ENCODE measurements around the gene HOXB7.

HOXB7 gene

GRCh38 chr17:48630009-48630924, 19.4 kb upstream of the HOXB7 start:
- Mint-ChIP-seq H3K4me1 (ENCODE audit: low read depth) (peaks cover 26% of the 10 kb centered on the region), H3K4me3 (no peak overlapping the region), H3K27me3 (peaks cover 88% of the 10 kb centered on the region), H3K36me3 (ENCODE audit: low read depth) (peaks cover 4% of the 10 kb centered on the region), H3K9me3 (no peaks in the 10 kb centered on the region), H3K27ac (no peak overlapping the region)

- Mint-ChIP-seq H3K4me3 (no peak overlapping the region), H3K36me3 (ENCODE audit: low read depth) (peaks cover 4% of the 10 kb centered on the region), H3K9me3 (no peaks in the 10 kb centered on the region), H3K27ac (no peak overlapping the region), H3K27me3 (peaks cover 82% of the 10 kb centered on the region), H3K4me1 (ENCODE audit: low read depth) (peaks cover 21% of the 10 kb centered on the region)
These were observed 18.6 kb upstream of the HOXB7 start for GRCh38 chr17:48629411-48629759.

- no peak overlapping the region for H3K4me3 Mint-ChIP-seq
These were observed 18.0 kb upstream of the HOXB7 start for GRCh38 chr17:48628649-48629410.

GRCh38 chr17:48627623-48628521, 17.1 kb upstream of the HOXB7 start:
- Mint-ChIP-seq H3K36me3 (ENCODE audit: low read depth) (peaks cover 2% of the 10 kb centered on the region), H3K4me3 (no peak overlapping the region), H3K27me3 (peaks cover 85% of the 10 kb centered on the region), H3K4me1 (ENCODE audit: low read depth) (peaks cover 16% of the 10 kb centered on the region), H3K27ac (no peak overlapping the region), H3K9me3 (no peaks in the 10 kb centered on the region)

More at GRCh38 chr17:48628649-48629410, 18.0 kb upstream of the HOXB7 start:
- Mint-ChIP-seq H3K4me1 (ENCODE audit: low read depth) (peaks cover 21% of the 10 kb centered on the region), H3K36me3 (ENCODE audit: low read depth) (peaks cover 4% of the 10 kb centered on the region), H3K27me3 (peaks cover 83% of the 10 kb centered on the region), H3K27ac (no peak overlapping the region), H3K9me3 (no peaks in the 10 kb centered on the region)

GRCh38 chr17:48627118-48627597, 16.3 kb upstream of the HOXB7 start:
- peaks cover 85% of the 10 kb centered on the region for H3K27me3 Mint-ChIP-seq
- H3K9me3 Mint-ChIP-seq, result no peaks in the 10 kb centered on the region
- H3K36me3 Mint-ChIP-seq (ENCODE audit: low read depth), result no peaks in the 10 kb centered on the region
- H3K4me3 Mint-ChIP-seq, result peak overlapping the region; percentile 83
- H3K27ac Mint-ChIP-seq, result no peak overlapping the region
- H3K4me1 Mint-ChIP-seq (ENCODE audit: low read depth), result peaks cover 14% of the 10 kb centered on the region

- Mint-ChIP-seq H3K27me3 (peaks cover 85% of the 10 kb centered on the region), H3K27ac (peak within 1 kb of the TSS; percentile 89), H3K36me3 (ENCODE audit: low read depth) (no peaks in the 10 kb centered on the region), H3K4me1 (ENCODE audit: low read depth) (peaks cover 14% of the 10 kb centered on the region), H3K4me3 (peak within 1 kb of the TSS; percentile 83), H3K9me3 (no peaks in the 10 kb centered on the region)
These were observed 15.7 kb upstream of the HOXB7 start, which contains the start of gene HOXB9 for GRCh38 chr17:48626245-48627117. TSS of gene HOXB9 (minus strand) at chr17:48626358. CDS start at chr17:48626269, 89 bp downstream.

GRCh38 chr17:48625495-48626244, 14.9 kb upstream of the HOXB7 start:
- no peak overlapping the region for H3K27ac Mint-ChIP-seq
- H3K27me3 Mint-ChIP-seq, result peaks cover 84% of the 10 kb centered on the region
- H3K4me3 Mint-ChIP-seq, result peak overlapping the region; percentile 83
- no peaks in the 10 kb centered on the region for H3K36me3 Mint-ChIP-seq (ENCODE audit: low read depth)
- H3K9me3 Mint-ChIP-seq, result no peaks in the 10 kb centered on the region
- H3K4me1 Mint-ChIP-seq (ENCODE audit: low read depth), result peaks cover 14% of the 10 kb centered on the region

- Mint-ChIP-seq H3K27ac (no peak overlapping the region), H3K36me3 (ENCODE audit: low read depth) (no peaks in the 10 kb centered on the region), H3K9me3 (no peaks in the 10 kb centered on the region), H3K4me3 (peak overlapping the region; percentile 83), H3K27me3 (peaks cover 80% of the 10 kb centered on the region), H3K4me1 (ENCODE audit: low read depth) (peaks cover 14% of the 10 kb centered on the region)
These were observed 14.0 kb upstream of the HOXB7 start for GRCh38 chr17:48624544-48625494.

GRCh38 chr17:48624118-48624517, 13.3 kb upstream of the HOXB7 start:
- Mint-ChIP-seq H3K36me3 (ENCODE audit: low read depth) (no peaks in the 10 kb centered on the region), H3K27me3 (peaks cover 80% of the 10 kb centered on the region), H3K27ac (no peak overlapping the region), H3K4me3 (peak overlapping the region; percentile 35), H3K9me3 (no peaks in the 10 kb centered on the region), H3K4me1 (ENCODE audit: low read depth) (peaks cover 19% of the 10 kb centered on the region)

- Mint-ChIP-seq H3K27ac (no peak overlapping the region), H3K36me3 (ENCODE audit: low read depth) (no peaks in the 10 kb centered on the region), H3K27me3 (peaks cover 80% of the 10 kb centered on the region), H3K9me3 (no peaks in the 10 kb centered on the region), H3K4me3 (no peak overlapping the region), H3K4me1 (ENCODE audit: low read depth) (peaks cover 24% of the 10 kb centered on the region)
These were observed 12.8 kb upstream of the HOXB7 start for GRCh38 chr17:48623583-48623982.

GRCh38 chr17:48622857-48623256, 12.0 kb upstream of the HOXB7 start:
- H3K4me1 Mint-ChIP-seq (ENCODE audit: low read depth), result peaks cover 30% of the 10 kb centered on the region
- no peak overlapping the region for H3K4me3 Mint-ChIP-seq
- H3K36me3 Mint-ChIP-seq (ENCODE audit: low read depth), result no peaks in the 10 kb centered on the region
- H3K9me3 Mint-ChIP-seq, result no peaks in the 10 kb centered on the region
- H3K27me3 Mint-ChIP-seq, result peaks cover 80% of the 10 kb centered on the region
- H3K27ac Mint-ChIP-seq, result no peak overlapping the region
